ENCODE results near the gene MED27.

The MED27 gene

GRCh38 chr9:132077881-132078698, 1.6 kb downstream of the MED27 start (continued):
- TF ChIP-seq GFI1B (tag by site-specific recombination; IDR thresholded peaks at IDR 0.05) (no peak), ZNF292 (tag by site-specific recombination; IDR thresholded peaks at IDR 0.05; ENCODE audit: borderline replicate concordance, low read depth) (no peak), ZNF423 (tag by site-specific recombination; IDR thresholded peaks at IDR 0.05) (no peak), ZSCAN30 (tag by site-specific recombination; IDR thresholded peaks at IDR 0.05) (0 out of 2 replicates have a peak, but pooled peaks have one; percentile 4), ZNF48 (tag by site-specific recombination; IDR thresholded peaks at IDR 0.05) (no peak), ZNF785 (tag by site-specific recombination; IDR thresholded peaks at IDR 0.05) (no peak), ZNF548 (tag by site-specific recombination; IDR thresholded peaks at IDR 0.05) (no peak), ZNF580 (tag by site-specific recombination; IDR thresholded peaks at IDR 0.05) (no peak), ZNF19 (tag by site-specific recombination; IDR thresholded peaks at IDR 0.05; ENCODE audit: low read depth) (no peak), ZNF555 (tag by site-specific recombination; conservative IDR thresholded peaks at IDR 0.05) (no peak), ZNF513 (tag by site-specific recombination; IDR thresholded peaks at IDR 0.05) (peak; percentile 51), ZNF747 (tag by site-specific recombination; IDR thresholded peaks at IDR 0.05) (no peak), GLIS1 (tag by site-specific recombination; IDR thresholded peaks at IDR 0.05) (peak; percentile 70), ZNF623 (tag by site-specific recombination; IDR thresholded peaks at IDR 0.05) (no peak), ZNF692 (tag by site-specific recombination; IDR thresholded peaks at IDR 0.05) (no peak; the same call in 1 of the 2 replicates), ZNF501 (tag by site-specific recombination; IDR thresholded peaks at IDR 0.05) (no peak), ZNF148 (tag by site-specific recombination; IDR thresholded peaks at IDR 0.05; ENCODE audit: borderline replicate concordance) (no peak), TCF7L2 (IDR thresholded peaks at IDR 0.05; ENCODE audit: borderline replicate concordance, low read depth, low read length) (no peak), ZNF366 (tag by site-specific recombination; conservative IDR thresholded peaks at IDR 0.05) (peak; percentile 61; the same call in 1 of the 2 replicates), ZFP41 (tag by site-specific recombination; IDR thresholded peaks at IDR 0.05; ENCODE audit: borderline replicate concordance) (no peak), ZBTB17 (tag by site-specific recombination; IDR thresholded peaks at IDR 0.05) (0 out of 2 replicates have a peak, but pooled peaks have one; percentile 17), ZFP3 (tag by site-specific recombination; IDR thresholded peaks at IDR 0.05; ENCODE audit: low read depth) (no peak), ZNF248 (tag by site-specific recombination; IDR thresholded peaks at IDR 0.05) (no peak), IKZF3 (tag by site-specific recombination; IDR thresholded peaks at IDR 0.05) (no peak), ZBTB48 (tag by site-specific recombination; IDR thresholded peaks at IDR 0.05) (no peak), ZNF473 (tag by site-specific recombination; IDR thresholded peaks at IDR 0.05) (no peak), ZNF707 (tag by site-specific recombination; IDR thresholded peaks at IDR 0.05) (no peak), ZNF626 (tag by site-specific recombination; IDR thresholded peaks at IDR 0.05) (no peak), ELK4 (IDR thresholded peaks at IDR 0.05; ENCODE audit: borderline replicate concordance, low read depth, low read length) (no peak), ZBTB21 (tag by site-specific recombination; IDR thresholded peaks at IDR 0.05) (no peak), HOXC10 (CRISPR knock-in tag; IDR thresholded peaks at IDR 0.05) (no peak), ZNF354C (tag by site-specific recombination; IDR thresholded peaks at IDR 0.05; ENCODE audit: borderline replicate concordance, low read depth) (no peak), YY1 (tag by site-specific recombination; IDR thresholded peaks at IDR 0.05) (no peak)

Measured in HEK293 (cell line).